H7 (cell line): ENCODE data around the gene KLHDC8A. TPM values are rescaled to one million over a fixed set of nuclear protein-coding genes. Genes with fewer than 3 reads are reported as not detected.

Experiments used
- DNase-seq: peaks from one replicate; pipeline ENCODE4 v3.0.0; 2012
- H3K27me3 ChIP-seq: 2 replicates; pipeline ENCODE4 v1.6.0; 2011; ENCODE audit warnings: mild to moderate bottlenecking, low read length; ENCODE audit not compliant: control insufficient read depth, insufficient read depth
- H3K36me3 ChIP-seq: replicated peaks from 2 replicates; pipeline ENCODE4 v1.5.1; 2011; ENCODE audit warnings: low read length; ENCODE audit not compliant: control insufficient read depth, insufficient read depth
- H3K4me3 ChIP-seq: 2 replicates; pipeline ENCODE4 v1.5.1; 2011; ENCODE audit warnings: low read depth, mild to moderate bottlenecking, control low read depth, low read length, moderate library complexity; ENCODE audit not compliant: insufficient read depth
- total RNA-seq: library from RNA; depleted of rRNA; stranded (reverse); fragments of >200 nt; shearing (Covaris generic); gene quantifications from 2 replicates; pipeline ENCODE4 v1.2.3, GENCODE V29; 2014

KLHDC8A gene
- total RNA-seq, 1 experiment from 2014 or later, result 5.0 TPM

DNA sequence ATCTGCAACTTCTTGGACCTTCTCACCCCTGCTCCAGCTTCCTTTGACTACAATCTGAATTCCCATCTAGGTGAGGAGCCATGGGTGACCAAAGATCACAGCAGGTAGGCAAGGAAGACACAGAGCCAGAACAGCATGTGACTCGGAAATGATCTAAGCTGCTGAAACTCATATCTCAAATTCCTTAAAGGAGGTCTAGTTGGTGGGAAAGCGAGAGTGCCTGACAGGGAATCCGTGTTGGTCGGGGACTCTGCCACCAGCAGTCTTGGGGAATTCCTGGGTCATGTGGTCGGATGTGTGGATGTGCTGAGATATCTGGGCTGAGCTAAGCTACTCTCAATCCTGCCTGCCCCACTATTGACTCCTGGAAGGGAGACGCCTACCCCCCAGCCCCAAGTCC, 31.9 kb downstream of the KLHDC8A start:
- peaks cover 6% of the 10 kb centered on the region; the same call in 1 of the 2 replicates for H3K27me3 ChIP-seq
- H3K36me3 ChIP-seq, result no peaks in the 10 kb centered on the region
- no peak overlapping the region for H3K4me3 ChIP-seq
- peak; percentile 56 for DNase-seq

DNA sequence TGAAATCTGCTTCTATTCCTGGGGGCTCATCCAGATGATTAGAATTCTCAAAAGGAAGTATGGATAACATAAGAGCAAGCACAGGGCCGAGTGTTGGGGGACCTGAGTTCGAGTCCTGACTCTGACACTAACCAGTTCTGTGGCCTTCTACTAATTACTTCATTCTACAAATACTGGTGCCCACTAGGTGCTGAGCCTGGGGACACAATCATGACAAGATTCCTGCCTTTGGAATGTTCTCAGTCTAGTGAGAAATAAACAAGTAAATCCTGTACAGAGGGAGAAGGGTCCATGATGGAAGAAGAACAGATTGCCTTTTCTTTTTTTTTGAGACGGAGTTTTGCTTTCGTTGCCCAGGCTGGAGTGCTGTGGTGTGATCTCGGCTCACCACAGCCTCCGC, 32.9 kb downstream of the KLHDC8A start:
- H3K4me3 ChIP-seq, result no peak overlapping the region
- peaks cover 6% of the 10 kb centered on the region; the same call in 1 of the 2 replicates for H3K27me3 ChIP-seq
- H3K36me3 ChIP-seq, result no peaks in the 10 kb centered on the region; the same call in 1 of the 2 replicates
- no peak for DNase-seq

DNA sequence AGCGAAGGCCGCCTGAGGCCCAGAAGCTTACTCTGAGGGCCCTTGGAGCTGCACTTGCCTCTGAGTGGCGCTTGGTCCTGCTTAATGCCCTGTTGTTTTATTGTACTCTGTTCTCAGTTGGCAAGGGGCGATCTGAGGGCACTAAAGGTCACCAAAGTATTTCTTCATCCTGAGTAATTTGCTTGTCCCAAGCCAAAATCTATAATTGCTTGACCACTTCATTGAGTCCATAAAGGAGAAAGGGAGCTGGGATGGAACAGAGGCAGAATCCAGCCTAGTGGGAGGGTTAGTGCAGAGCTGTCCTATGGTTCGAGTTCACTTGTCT, 34.8 kb downstream of the KLHDC8A start:
- DNase-seq, result no peak
- Histone ChIP-seq H3K4me3 (no peak overlapping the region), H3K27me3 (peaks cover 6% of the 10 kb centered on the region; the same call in 1 of the 2 replicates), H3K36me3 (no peaks in the 10 kb centered on the region; the same call in 1 of the 2 replicates)

DNA sequence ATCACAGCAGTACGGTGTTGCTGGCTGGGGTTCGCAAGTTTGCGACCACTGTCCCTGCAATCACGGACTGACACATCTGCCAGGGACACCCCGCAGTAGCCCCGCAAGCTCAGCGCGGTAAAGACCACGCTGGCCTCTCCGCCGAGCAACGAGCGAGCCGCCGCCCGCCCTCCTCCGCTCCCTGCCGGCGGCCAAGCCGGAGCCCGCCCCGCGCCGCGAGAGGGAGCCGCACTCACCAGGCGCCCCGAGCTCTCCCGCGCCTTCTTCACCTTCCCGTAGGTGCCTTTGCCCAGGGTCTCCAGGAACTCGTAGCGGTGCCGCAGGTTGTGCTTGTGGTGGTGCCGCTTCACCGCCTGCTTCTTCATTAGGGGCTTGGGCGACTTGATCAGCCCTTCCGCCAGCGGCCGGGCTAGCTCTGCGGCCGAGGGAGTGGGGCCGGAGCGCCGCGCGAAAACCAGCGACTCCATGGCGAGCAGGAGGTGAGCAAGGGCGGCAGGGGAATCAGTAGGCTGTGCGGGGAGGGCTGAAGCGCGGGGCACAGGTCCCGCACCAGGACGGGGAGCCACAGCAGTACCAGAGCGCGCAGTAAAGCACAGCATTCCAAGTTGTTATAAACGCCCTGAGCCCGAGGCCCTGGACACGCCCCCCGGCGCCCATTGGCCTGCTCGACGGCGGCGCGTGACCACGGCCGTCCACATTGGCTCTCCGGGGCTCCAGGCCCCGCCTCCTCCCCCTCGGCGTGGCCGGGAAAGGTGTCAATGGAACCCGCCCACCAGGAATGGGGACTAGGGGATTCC, 35.4 kb downstream of the KLHDC8A start, which contains the start of gene NUAK2:
Gene NUAK2, minus strand, starts transcription at position 584 of the 797 bp plus-strand sequence. Its CDS starts 117 bp downstream, at position 467.
- Histone ChIP-seq H3K36me3 (no peaks in the 10 kb centered on the region; the same call in 1 of the 2 replicates), H3K27me3 (peaks cover 6% of the 10 kb centered on the region; the same call in 1 of the 2 replicates), H3K4me3 (peak within 1 kb of the TSS; percentile 93)
- DNase-seq, result peak; percentile 99

DNA sequence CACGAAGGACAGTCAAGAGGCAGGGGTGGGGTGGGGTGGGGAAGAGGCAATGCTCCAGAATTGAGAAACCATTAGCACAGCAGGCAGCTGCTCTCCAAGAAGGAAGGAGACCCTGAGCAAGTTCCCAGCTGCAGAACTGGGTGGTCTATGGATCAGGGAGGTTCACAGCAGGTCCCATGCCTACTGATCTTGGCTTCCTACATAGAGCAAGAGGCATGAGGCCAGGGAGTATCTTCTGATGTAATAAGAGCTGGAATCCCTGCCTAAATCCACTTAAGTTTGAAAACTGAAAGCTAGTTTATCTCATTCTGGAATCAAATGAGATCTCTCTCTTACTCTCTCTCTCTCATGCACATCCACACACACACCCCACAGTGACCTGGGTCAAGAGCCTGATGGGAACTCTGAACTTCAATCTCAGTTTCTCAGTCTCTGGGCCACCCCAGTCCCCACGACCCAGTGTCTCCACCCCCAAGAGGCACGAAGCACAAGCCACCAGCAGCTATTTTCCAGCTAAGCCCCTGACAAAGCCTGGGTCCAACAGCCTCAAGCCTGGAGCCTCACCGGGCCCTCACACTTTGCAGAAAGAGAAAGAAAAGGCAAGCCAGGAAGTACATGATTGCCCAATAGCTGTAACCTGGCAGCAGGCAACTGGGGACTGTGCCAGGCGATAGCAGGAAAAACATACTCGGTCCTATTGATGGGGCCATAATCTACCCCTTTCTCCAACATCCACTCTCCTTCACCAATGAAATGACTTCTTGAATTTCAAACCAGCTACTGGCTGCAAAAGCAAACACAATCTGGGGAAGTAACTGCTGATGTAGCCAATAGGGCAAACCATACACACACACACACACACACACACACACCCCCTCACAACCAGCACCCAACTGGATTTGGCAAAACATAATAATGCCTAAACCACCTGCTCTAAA, 37.4 kb downstream of the KLHDC8A start:
- Histone ChIP-seq H3K4me3 (peak overlapping the region; percentile 11), H3K36me3 (no peaks in the 10 kb centered on the region; the same call in 1 of the 2 replicates), H3K27me3 (peaks cover 6% of the 10 kb centered on the region; the same call in 1 of the 2 replicates)
- DNase-seq, result no peak

DNA sequence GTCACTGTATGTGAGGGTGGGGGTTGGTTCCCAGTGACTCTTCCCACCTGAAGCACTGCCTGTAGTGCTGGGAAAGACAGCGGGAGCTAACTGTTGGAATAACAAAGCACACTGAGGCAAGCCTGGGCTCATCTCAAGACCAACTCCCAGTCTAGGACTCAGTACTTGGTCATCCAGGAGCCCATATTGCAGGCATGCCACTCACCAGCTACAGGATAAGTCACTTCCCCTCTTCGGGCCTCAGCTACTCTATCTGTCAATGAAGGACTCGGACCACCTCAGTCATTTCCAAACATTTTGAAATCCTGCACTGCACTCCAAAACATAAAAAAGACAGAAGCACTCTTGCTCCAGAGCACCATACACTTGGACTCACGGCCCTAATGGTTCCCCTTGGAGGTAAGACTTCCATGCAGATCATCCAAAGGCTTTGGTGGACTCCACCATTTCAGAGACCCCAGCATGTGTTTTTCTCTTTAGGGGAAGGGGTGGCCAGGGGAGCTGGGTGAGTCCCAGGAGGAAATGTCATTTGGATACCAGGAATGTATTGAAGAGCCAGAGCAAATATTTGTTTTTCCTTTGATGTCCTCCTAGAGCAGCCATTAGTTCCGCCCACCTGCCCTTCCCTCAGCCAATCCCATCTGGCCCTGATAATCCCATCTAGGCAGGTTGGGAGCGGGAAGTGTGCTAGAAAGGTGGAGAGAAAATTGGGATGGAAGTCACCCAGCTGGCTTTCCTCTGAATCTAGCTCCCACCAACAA, 38.3 kb downstream of the KLHDC8A start:
- H3K36me3 ChIP-seq, result no peaks in the 10 kb centered on the region; the same call in 1 of the 2 replicates
- peak; percentile 73 for DNase-seq
- no peak overlapping the region for H3K4me3 ChIP-seq
- H3K27me3 ChIP-seq, result peaks cover 6% of the 10 kb centered on the region; the same call in 1 of the 2 replicates

DNA sequence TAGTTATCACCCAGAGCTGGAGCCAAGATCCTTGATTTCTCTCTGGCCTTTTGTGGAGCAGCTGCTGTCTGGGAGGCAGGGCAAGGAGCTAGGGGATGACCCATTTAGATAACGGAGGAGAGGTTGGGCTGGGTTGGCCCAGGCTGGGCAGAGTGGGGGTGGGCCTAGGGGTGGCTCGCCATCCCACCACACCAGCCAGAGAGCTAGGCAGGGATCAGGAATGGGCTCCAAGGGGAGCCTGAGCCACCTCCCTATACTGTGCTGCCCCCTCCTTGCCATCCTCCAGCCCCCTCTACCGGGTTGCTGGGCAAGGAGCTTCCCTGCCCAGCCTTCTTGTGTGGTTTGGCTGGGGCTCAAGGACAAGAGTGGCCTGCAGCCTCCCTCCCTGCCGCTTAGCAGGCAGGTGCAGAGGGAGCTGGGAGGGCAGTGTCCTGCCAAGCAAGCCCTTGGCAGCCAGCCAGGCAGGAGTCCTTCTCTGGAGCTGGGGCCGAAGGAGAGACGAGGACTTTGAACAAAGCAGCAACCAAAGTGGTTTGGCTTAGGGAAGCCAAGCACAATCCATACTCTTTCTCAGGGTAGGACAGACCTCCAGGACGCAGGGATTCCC, 39.3 kb downstream of the KLHDC8A start:
- no peaks in the 10 kb centered on the region; the same call in 1 of the 2 replicates for H3K36me3 ChIP-seq
- H3K27me3 ChIP-seq, result peaks cover 6% of the 10 kb centered on the region; the same call in 1 of the 2 replicates
- no peak overlapping the region for H3K4me3 ChIP-seq
- peak; percentile 60 for DNase-seq

DNA sequence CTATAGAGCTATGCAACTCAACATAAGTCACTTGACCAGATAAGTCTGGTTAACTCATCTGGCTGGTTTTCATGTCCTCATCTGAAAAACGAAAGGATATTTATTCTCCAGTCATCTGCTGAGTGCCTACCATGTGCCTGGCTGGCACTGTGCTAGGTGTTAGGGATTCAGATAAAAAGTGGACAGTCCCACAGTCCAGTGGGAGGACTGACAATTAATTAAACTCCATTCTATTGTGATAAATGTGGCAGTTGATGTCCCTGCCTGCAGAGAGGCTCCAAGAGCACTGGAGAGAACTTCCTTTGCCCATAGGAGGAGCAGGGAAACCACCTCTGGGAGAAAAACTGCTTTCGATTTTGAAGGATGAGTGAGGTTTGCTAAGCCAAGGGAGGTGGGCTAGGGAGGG, 40.6 kb downstream of the KLHDC8A start:
- no peak for DNase-seq
- H3K36me3 ChIP-seq, result peaks cover 5% of the 10 kb centered on the region
- peaks cover 6% of the 10 kb centered on the region; the same call in 1 of the 2 replicates for H3K27me3 ChIP-seq
- H3K4me3 ChIP-seq, result no peak overlapping the region

DNA sequence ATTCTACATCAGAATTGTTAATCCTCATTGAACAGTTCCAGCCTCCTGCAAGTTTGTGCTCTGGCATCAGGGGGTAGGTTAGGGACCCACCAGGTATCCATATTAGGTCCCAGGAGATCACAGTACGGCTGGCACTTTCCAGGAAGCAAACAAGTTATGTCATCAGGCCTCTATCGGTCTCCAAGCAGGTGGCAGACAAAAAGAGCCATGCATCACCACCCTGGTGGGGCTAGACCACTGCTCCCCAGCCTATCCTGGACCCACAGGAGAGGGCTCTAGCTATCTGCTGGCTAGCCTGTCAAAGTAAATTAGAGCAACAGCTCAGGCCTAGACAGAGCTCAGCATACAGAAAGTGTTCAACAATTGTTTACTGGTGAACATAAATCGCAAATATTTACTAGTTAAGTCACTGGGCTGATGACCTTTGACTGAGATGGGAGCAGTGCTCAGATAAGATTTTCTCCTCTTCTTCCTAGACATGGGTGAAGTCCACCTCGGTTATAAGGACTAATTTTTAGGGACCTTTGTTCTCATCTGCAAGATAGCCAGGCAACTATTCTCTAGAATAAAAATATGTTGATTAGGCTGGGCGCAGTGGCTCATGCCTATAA, 41.6 kb downstream of the KLHDC8A start:
- H3K36me3 ChIP-seq, result peaks cover 15% of the 10 kb centered on the region
- H3K27me3 ChIP-seq, result no peaks in the 10 kb centered on the region
- no peak overlapping the region for H3K4me3 ChIP-seq
- no peak for DNase-seq

DNA sequence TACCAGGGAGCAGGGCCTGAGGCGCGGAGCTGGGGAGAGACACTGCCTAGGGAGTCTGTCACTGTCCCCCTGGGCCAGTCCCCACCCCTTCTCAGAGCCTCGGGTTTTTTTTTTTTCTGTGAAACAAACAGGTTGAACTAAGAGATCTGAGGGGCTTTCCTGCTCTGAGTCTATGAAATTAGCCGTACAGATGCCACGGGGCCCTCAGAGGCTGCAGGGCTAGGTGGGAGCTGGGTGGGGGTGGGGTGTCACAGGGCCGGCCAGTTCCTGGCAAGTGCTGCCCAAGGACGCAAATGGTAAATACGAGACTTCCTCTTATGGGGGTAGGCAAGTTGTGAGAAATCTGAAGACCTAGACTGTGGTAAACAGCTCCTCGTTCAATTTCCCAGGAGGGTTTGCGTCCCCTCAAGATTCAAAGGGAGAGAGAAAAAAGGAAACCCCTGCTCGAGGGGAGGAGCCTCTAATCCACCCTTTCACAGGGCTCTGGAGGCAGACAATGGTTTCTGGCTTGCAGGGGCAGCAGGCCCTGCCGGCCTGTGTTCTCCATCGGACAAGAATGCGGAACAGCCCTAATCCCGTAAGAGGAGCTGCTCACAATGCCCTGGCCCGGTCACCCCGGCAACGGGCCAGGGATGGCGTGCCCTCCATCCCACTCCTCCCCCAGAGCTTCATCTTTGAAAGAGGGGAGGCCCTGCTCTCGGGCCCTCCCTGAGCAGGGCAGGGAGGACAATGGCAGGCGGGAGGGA, 43.0 kb downstream of the KLHDC8A start:
- peak; percentile 95 for DNase-seq
- Histone ChIP-seq H3K27me3 (no peaks in the 10 kb centered on the region), H3K4me3 (no peak overlapping the region; the same call in 1 of the 2 replicates), H3K36me3 (peaks cover 24% of the 10 kb centered on the region)

DNA sequence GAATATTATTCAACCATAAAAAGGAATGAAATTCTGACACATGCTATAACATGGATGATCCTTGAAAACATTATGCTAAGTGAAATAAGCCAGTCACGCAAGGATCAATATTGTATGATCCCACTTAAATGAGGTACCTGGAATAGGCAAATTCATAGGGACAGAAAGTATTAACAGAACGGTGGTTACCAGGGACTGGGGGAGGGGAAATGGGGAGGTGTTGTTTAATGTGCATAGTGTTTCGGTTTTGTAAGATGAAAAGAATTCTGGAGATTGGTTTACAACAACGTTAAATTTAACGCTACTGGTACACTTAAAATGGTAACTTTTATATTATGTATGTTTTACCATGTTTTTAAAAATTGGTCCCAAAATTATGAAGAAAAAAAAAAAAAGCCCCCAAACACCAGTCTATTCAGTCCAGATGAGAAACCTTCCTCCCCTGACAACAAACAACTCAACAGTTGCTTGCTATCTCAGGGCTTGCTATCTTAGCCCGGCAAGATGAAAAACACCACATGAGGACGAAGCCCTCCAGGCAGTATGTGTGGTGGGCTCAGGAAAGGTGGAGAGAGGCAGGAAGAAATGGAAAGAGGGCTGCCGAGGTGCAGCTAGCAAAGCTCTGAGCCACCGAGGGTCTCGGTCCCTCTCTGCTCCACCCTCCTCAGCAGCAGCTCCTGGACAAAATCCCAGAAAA, 43.7 kb downstream of the KLHDC8A start:
- Histone ChIP-seq H3K27me3 (no peaks in the 10 kb centered on the region), H3K4me3 (no peak overlapping the region), H3K36me3 (peaks cover 31% of the 10 kb centered on the region)
- DNase-seq, result no peak

DNA sequence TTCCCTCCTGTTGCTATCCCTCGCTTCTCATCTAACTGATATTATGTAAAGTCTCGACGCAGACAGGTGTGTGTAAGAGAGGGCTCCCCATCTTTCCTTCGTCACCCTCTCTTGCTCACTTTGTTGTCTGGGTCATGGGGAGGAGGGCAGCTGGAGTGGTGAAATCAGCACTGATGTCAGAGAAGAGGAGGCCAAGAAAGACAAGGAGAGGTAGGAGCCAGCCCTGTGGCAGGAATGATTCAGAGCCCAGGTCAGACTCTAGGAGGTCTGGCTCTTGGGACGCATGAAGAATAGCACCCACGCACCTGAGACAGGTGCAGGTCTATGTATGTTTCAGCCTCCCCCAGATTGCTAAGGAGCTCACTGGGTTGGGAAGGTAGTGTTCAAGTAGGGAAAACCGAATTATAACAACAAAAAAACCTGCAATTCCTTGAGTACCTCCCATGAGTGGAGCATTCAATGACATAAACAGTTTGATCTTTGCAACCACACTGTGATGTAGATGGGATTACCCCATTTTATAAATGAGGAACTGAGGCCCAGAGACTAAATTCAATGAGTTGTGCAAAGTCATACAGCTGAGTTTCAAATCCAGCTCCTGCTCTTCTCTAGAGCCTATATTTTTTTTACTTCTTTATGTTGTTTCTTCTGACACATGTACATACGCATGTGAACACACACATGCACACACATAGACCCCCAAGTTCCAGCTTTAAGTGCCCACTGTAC, 45.6 kb downstream of the KLHDC8A start:
- Histone ChIP-seq H3K27me3 (no peaks in the 10 kb centered on the region), H3K4me3 (no peak overlapping the region), H3K36me3 (peaks cover 49% of the 10 kb centered on the region)
- DNase-seq, result no peak
